IMR-90 (cell line): ENCODE results near the gene TBC1D30. TPM values are rescaled to one million over a fixed set of nuclear protein-coding genes. Genes with fewer than 3 reads are reported as not detected.

ENCODE experiments used
- ATAC-seq: fragments of 200-7000 bp; cut with Tn5 transposase; 2 replicates; pipeline ENCODE4 v1.9.1; 2020; ENCODE audit warnings: low read depth, mild to moderate bottlenecking, moderate library complexity
- BruUV-seq: library from RNA; stranded (reverse); fragments of 400-500 nt; replicated peaks from 2 replicates; lab custom pipeline; 2021; lab: Mats Ljungman, UMichigan
- CTCF ChIA-PET: fragments of 300-600 bp; formaldehyde crosslinking; extraction: SDS; loops from one replicate; lab custom pipeline; 2021; ENCODE audit warnings: antibody characterized with exemption; lab: Yijun Ruan, JAX
- POLR2A ChIA-PET: fragments of 300-600 bp; sonication (Branson Sonifier 250); formaldehyde crosslinking; loops from one replicate; lab custom pipeline; 2022; ENCODE audit warnings: antibody characterized with exemption; ENCODE audit not compliant: unreplicated experiment; lab: Charles Lee
- DNase-seq: peaks from one replicate; pipeline ENCODE4 v3.0.0; 2013
- H2AFZ ChIP-seq: replicated peaks from 2 replicates; pipeline ENCODE3; 2013; ENCODE audit warnings: low read length, mild to moderate bottlenecking; ENCODE audit not compliant: poor library complexity
- H2AK5ac ChIP-seq: 2 replicates; pipeline ENCODE4 v1.6.1; 2013; ENCODE audit warnings: low read depth, low read length, inconsistent platforms
- H2AK9ac ChIP-seq: replicated peaks from 2 replicates; pipeline ENCODE3; 2013; ENCODE audit warnings: mild to moderate bottlenecking, low read depth, low read length, moderate library complexity; ENCODE audit not compliant: poor library complexity
- H2BK120ac ChIP-seq: 2 replicates; pipeline ENCODE4 v1.6.1; 2013; ENCODE audit warnings: low read depth, low read length, inconsistent platforms
- H2BK15ac ChIP-seq: 3 replicates; pipeline ENCODE4 v1.6.1; 2013; ENCODE audit warnings: low read depth, low read length, inconsistent platforms
- H2BK20ac ChIP-seq: 2 replicates; pipeline ENCODE4 v1.6.1; 2013; ENCODE audit warnings: low read depth, mild to moderate bottlenecking, inconsistent platforms, low read length, moderate library complexity
- H2BK5ac ChIP-seq: 2 replicates; pipeline ENCODE4 v1.6.1; 2013; ENCODE audit warnings: mild to moderate bottlenecking, low read depth, low read length, inconsistent platforms; ENCODE audit not compliant: poor library complexity, severe bottlenecking
- H3K14ac ChIP-seq: replicated peaks from 2 replicates; pipeline ENCODE4 v1.6.1; 2013; ENCODE audit warnings: low read depth, low read length, inconsistent platforms
- H3K18ac ChIP-seq: 2 replicates; pipeline ENCODE4 v1.6.1; 2013; ENCODE audit warnings: low read depth, low read length, control low read depth
- H3K23ac ChIP-seq: 2 replicates; pipeline ENCODE4 v1.6.1; 2013; ENCODE audit warnings: low read depth, low read length, inconsistent platforms
- H3K27ac ChIP-seq: 2 replicates; pipeline ENCODE4 v1.5.1; 2013; ENCODE audit warnings: mild to moderate bottlenecking, control low read depth, low read length; ENCODE audit not compliant: insufficient read depth
- H3K27me3 ChIP-seq: 2 replicates; pipeline ENCODE4 v1.6.1; 2013; ENCODE audit warnings: low read length; ENCODE audit not compliant: control insufficient read depth, insufficient read depth
- H3K36me3 ChIP-seq: 2 replicates; pipeline ENCODE4 v1.6.1; 2013; ENCODE audit warnings: low read length, mixed read lengths; ENCODE audit not compliant: control insufficient read depth, insufficient read depth
- H3K4ac ChIP-seq: 2 replicates; pipeline ENCODE4 v1.6.1; 2013; ENCODE audit warnings: low read depth, low read length, inconsistent platforms
- H3K4me1 ChIP-seq: 2 replicates; pipeline ENCODE4 v1.6.1; 2013; ENCODE audit warnings: low read length, mixed read lengths; ENCODE audit not compliant: control insufficient read depth, insufficient read depth
- H3K4me2 ChIP-seq: 2 replicates; pipeline ENCODE4 v1.6.1; 2013; ENCODE audit warnings: low read depth, mild to moderate bottlenecking, control low read depth, low read length, moderate library complexity
- H3K4me3 ChIP-seq: 2 replicates; pipeline ENCODE4 v1.5.1; 2013; ENCODE audit warnings: low read depth, mild to moderate bottlenecking, control low read depth, low read length, moderate library complexity; ENCODE audit not compliant: insufficient read depth
- H3K56ac ChIP-seq: 2 replicates; pipeline ENCODE4 v1.6.1; 2013; ENCODE audit warnings: low read length, inconsistent platforms; ENCODE audit not compliant: insufficient read depth; ENCODE audit errors: extremely low read depth
- H3K79me1 ChIP-seq, 2 experiments: 2 replicates each; pipeline ENCODE4 v1.6.1; 2013; ENCODE audit warnings: low read length in 2 of 2, inconsistent platforms in 1 of 2, low read depth in 1 of 2
- H3K9ac ChIP-seq: 2 replicates; pipeline ENCODE4 v1.6.1; 2013; ENCODE audit warnings: low read depth, low read length, control low read depth
- H3K9me1 ChIP-seq: 2 replicates; pipeline ENCODE4 v1.6.1; 2013; ENCODE audit warnings: low read length, inconsistent platforms; ENCODE audit not compliant: insufficient read depth
- H3K9me3 ChIP-seq: 2 replicates; pipeline ENCODE4 v1.6.1; 2013; ENCODE audit warnings: low read length; ENCODE audit not compliant: control insufficient read depth, insufficient read depth
- H4K20me1 ChIP-seq: 2 replicates; pipeline ENCODE4 v1.6.1; 2013; ENCODE audit warnings: low read length, inconsistent platforms; ENCODE audit not compliant: insufficient read depth
- H4K5ac ChIP-seq: 2 replicates; pipeline ENCODE4 v1.6.1; 2013; ENCODE audit warnings: mild to moderate bottlenecking, low read depth, low read length, control low read depth
- H4K8ac ChIP-seq, 2 experiments: 2 replicates each; pipeline ENCODE4 v1.6.1; 2013; ENCODE audit warnings: low read depth in 2 of 2, low read length in 2 of 2, control low read depth in 1 of 2, inconsistent platforms in 1 of 2
- H4K91ac ChIP-seq: 2 replicates; pipeline ENCODE4 v1.6.1; 2013; ENCODE audit warnings: low read depth, low read length, inconsistent platforms; ENCODE audit not compliant: insufficient read depth
- BHLHE40 ChIP-seq: fragments of 150-350 bp; IDR thresholded peaks from 2 replicates; pipeline ENCODE4 v1.6.1; 2016; ENCODE audit warnings: mild to moderate bottlenecking, low read depth, low read length
- CEBPB ChIP-seq: IDR thresholded peaks from 2 replicates; pipeline ENCODE4 v1.6.1; 2012; ENCODE audit warnings: low read depth, low read length, improper control_type of control experiment
- FOS ChIP-seq: fragments of 150-350 bp; IDR thresholded peaks from 2 replicates; pipeline ENCODE4 v1.6.1; 2016; ENCODE audit warnings: low read depth, low read length
- NFE2L2 ChIP-seq: fragments of 150-350 bp; IDR thresholded peaks from 2 replicates; pipeline ENCODE4 v1.6.1; 2016; ENCODE audit warnings: low read depth, mild to moderate bottlenecking, low read length
- POLR2A ChIP-seq: IDR thresholded peaks from 2 replicates; pipeline ENCODE4 v1.6.1; 2012; ENCODE audit warnings: mild to moderate bottlenecking, low read depth, low read length
- SMC3 ChIP-seq: fragments of 150-350 bp; IDR thresholded peaks from 2 replicates; pipeline ENCODE4 v1.6.1; 2016; ENCODE audit warnings: low read depth, mild to moderate bottlenecking, antibody characterized with exemption, low read length, moderate library complexity
- dilution Hi-C: fragments of 300-500 bp; cut with HindIII; formaldehyde crosslinking; loops from one replicate; pipeline ENCODE4 v1.14.3; 2018; ENCODE audit warnings: low sequenced_read_pairs; ENCODE audit not compliant: unreplicated experiment
- in situ Hi-C: fragments of 300-500 bp; cut with MboI; formaldehyde crosslinking; loops from 3 replicates; pipeline ENCODE4 v1.14.3; 2019; ENCODE audit warnings: low sequenced_read_pairs, inconsistent platforms, mixed read lengths
- intact Hi-C: fragments of 100-400 bp; cut with micrococcal nuclease; formaldehyde crosslinking; loops from 2 replicates; pipeline ENCODE4 v1.10.0; 2022
- polyA plus RNA-seq, 3 experiments: library from polyadenylated mRNA; depleted of rRNA; stranded (reverse); fragments of >200 nt; gene quantifications; 2 replicates each; pipeline ENCODE4 v1.2.3, GENCODE V29; 2012; ENCODE audit warnings: low replicate concordance in 1 of 3
- total RNA-seq: library from RNA; depleted of rRNA; stranded (reverse); fragments of >200 nt; gene quantifications from 2 replicates; pipeline ENCODE4 v1.2.3, GENCODE V29; 2012
- TF ChIP-seq, protein P1 (sequence below): fragments of 150-350 bp; IDR thresholded peaks from 2 replicates; pipeline ENCODE4 v1.6.1; 2017; ENCODE audit warnings: mild to moderate bottlenecking, antibody characterized with exemption, low read length, low read depth
- TF ChIP-seq, protein P2 (sequence below): conservative IDR thresholded peaks from 2 replicates; pipeline ENCODE4 v1.5.1; 2012; ENCODE audit warnings: mild to moderate bottlenecking, low read depth, low read length, improper control_type of control experiment

TBC1D30 gene
- total and polyA plus RNA-seq, 2 of the 4 experiments (the other 2 are of a cell fraction), result 0.18 to 0.24 TPM

DNA sequence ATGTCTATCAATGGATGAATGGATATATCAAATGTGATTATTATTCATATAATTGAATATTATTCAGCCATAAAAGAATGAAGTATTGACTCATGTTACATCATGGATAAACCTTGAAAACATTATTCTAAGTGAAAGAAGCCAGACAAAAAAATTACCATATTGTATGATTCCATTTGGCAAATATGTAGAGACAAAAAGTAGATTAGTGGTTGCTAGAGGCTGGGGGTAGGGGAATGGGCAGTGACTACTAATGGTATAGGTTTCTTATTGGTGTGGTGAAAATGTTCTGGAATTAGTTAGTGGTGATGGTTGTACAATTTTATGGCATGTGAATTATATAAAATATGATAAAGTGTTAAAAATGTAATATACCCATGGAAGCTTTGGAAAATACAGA, 33.4 kb upstream of the TBC1D30 start:
- Histone ChIP-seq H2BK15ac (no peak overlapping the region), H3K56ac (no peak overlapping the region), H3K36me3 (no peaks in the 10 kb centered on the region), H4K91ac (no peak overlapping the region), H3K4ac (no peak overlapping the region), H3K23ac (no peak overlapping the region), H3K9me1 (no peaks in the 10 kb centered on the region), H4K8ac (no peak overlapping the region), H3K4me1 (no peaks in the 10 kb centered on the region), H3K27me3 (peaks cover 15% of the 10 kb centered on the region), H3K4me3 (no peak overlapping the region), H4K5ac (no peak overlapping the region), H3K9me3 (no peaks in the 10 kb centered on the region), H2AFZ (no peak overlapping the region), H2BK5ac (no peak overlapping the region), H3K14ac (no peak overlapping the region), H2AK9ac (no peak overlapping the region), H3K4me2 (no peak overlapping the region), H3K18ac (no peak overlapping the region), H4K20me1 (no peaks in the 10 kb centered on the region), H3K9ac (no peak overlapping the region), H3K79me1 (no peaks in the 10 kb centered on the region), H2BK120ac (no peak overlapping the region), H2AK5ac (no peak overlapping the region), H3K27ac (no peak overlapping the region), H2BK20ac (no peak overlapping the region)
- in situ Hi-C loops, result no loop called here
- TF ChIP-seq, protein P1, sequence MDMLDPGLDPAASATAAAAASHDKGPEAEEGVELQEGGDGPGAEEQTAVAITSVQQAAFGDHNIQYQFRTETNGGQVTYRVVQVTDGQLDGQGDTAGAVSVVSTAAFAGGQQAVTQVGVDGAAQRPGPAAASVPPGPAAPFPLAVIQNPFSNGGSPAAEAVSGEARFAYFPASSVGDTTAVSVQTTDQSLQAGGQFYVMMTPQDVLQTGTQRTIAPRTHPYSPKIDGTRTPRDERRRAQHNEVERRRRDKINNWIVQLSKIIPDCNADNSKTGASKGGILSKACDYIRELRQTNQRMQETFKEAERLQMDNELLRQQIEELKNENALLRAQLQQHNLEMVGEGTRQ, result no peak
- TF ChIP-seq, protein P2, sequence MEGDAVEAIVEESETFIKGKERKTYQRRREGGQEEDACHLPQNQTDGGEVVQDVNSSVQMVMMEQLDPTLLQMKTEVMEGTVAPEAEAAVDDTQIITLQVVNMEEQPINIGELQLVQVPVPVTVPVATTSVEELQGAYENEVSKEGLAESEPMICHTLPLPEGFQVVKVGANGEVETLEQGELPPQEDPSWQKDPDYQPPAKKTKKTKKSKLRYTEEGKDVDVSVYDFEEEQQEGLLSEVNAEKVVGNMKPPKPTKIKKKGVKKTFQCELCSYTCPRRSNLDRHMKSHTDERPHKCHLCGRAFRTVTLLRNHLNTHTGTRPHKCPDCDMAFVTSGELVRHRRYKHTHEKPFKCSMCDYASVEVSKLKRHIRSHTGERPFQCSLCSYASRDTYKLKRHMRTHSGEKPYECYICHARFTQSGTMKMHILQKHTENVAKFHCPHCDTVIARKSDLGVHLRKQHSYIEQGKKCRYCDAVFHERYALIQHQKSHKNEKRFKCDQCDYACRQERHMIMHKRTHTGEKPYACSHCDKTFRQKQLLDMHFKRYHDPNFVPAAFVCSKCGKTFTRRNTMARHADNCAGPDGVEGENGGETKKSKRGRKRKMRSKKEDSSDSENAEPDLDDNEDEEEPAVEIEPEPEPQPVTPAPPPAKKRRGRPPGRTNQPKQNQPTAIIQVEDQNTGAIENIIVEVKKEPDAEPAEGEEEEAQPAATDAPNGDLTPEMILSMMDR, result no peak
- no peak for TF ChIP-seq SMC3
- no peak for TF ChIP-seq POLR2A
- TF ChIP-seq CEBPB, result no peak
- no peak for TF ChIP-seq BHLHE40
- no peak for TF ChIP-seq NFE2L2
- no peak for TF ChIP-seq FOS
- no peak for ATAC-seq
- dilution Hi-C loops, result no loop called here
- POLR2A ChIA-PET, result no interaction called here
- CTCF ChIA-PET, result interaction anchor here (3.3 kb wide), 1 partner anchor 11 kb away, joined by 10 read pairs; no protein-coding TSS in a partner anchor
- no TSS peak for BruUV-seq
- intact Hi-C loops, result no loop called here
- no peak for DNase-seq
